D721Med (cell line): ENCODE results near the gene VSIG10L.

Source experiments
- DNase-seq: peaks from one replicate; pipeline ENCODE4 v3.0.0; 2011; ENCODE audit warnings: low spot score; ENCODE audit not compliant: insufficient read length
- FAIRE-seq: peaks from 2 replicates; lab custom pipeline; 2011; peaks lifted over from hg19 to GRCh38; lab: Jason Lieb, UNC
- TF ChIP-seq, protein P1 (sequence below): IDR thresholded peaks from 2 replicates; pipeline ENCODE4 v1.5.1; 2012; ENCODE audit warnings: mild to moderate bottlenecking, control low read depth; ENCODE audit not compliant: insufficient read depth; ENCODE audit errors: missing control alignments

VSIG10L gene

DNA sequence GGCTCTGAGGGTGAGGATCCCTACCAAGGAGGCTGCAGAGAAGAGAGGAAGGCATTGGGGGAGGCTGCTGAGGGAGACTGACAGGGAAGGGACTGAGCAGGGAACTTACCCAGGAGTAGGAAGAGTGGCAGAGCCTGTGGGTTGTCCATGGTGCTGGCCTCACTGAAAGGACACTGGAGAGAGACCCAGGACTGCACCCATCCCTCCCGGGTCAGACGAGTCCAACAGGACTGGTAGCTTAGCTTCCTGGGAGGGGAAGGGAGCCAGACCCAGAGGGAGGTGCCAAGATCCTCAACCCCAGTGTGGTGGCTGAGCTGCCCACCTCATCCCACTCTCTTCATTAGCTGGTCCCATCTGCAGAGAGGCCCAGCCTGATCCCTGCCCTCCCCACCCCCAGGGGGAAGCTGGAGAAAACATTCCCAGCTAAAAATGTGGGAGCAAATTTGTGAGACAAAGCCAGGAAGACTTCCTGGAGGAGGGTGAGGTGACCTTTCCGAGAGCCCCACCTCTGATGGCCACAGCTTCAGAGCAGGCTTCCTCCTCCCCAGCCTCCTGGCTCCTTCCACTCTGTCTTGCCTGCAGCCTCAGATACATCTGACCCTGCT lies at the start of gene VSIG10L:
TSS of gene VSIG10L (minus strand) at position 164 of the 605 bp plus-strand sequence. CDS start at position 149, 15 bp downstream.
- TF ChIP-seq, protein P1, sequence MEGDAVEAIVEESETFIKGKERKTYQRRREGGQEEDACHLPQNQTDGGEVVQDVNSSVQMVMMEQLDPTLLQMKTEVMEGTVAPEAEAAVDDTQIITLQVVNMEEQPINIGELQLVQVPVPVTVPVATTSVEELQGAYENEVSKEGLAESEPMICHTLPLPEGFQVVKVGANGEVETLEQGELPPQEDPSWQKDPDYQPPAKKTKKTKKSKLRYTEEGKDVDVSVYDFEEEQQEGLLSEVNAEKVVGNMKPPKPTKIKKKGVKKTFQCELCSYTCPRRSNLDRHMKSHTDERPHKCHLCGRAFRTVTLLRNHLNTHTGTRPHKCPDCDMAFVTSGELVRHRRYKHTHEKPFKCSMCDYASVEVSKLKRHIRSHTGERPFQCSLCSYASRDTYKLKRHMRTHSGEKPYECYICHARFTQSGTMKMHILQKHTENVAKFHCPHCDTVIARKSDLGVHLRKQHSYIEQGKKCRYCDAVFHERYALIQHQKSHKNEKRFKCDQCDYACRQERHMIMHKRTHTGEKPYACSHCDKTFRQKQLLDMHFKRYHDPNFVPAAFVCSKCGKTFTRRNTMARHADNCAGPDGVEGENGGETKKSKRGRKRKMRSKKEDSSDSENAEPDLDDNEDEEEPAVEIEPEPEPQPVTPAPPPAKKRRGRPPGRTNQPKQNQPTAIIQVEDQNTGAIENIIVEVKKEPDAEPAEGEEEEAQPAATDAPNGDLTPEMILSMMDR: no peak
- DNase-seq (no peak), FAIRE-seq (no peak)

- no peak for DNase-seq
- FAIRE-seq: no peak
- TF ChIP-seq, protein P1: no peak
These were observed 49.2 kb upstream of the VSIG10L start for GRCh38 chr19:51391073-51391611.

DNA sequence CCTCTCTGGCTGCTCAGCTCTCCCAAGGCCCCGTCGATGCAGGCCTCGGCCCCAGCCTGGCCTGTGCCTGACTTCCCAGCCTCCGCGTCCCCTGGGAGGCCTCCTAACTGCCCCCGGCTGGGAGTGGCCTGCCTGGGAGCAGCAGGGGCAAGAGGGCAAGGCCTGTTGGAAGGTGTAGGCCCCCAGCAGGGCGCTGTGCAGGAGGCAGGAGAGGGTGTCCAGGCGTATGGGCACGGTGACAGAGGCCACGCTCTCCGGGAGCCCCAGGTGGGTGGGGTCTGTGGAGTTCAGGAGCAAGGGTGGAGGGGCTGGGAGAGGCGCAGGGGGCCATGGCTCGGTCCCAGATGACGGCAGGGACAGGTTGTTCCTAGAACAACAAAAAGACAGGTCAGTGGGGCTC lies 47.2 kb upstream of the VSIG10L start:
- no peak for DNase-seq
- no peak for FAIRE-seq
- TF ChIP-seq, protein P1: no peak

- no peak for FAIRE-seq
- no peak for DNase-seq
- TF ChIP-seq, protein P1: no peak
These were observed 46.0 kb upstream of the VSIG10L start, which contains the start of gene LIM2 for GRCh38 chr19:51387924-51388389. Gene LIM2 (minus strand): TSS chr19:51387974. CDS start chr19:51387443, 531 bp downstream.

- TF ChIP-seq, protein P1: no peak
- DNase-seq: no peak
- no peak for FAIRE-seq
These were observed 45.1 kb upstream of the VSIG10L start for GRCh38 chr19:51386882-51387520.

- FAIRE-seq: no peak
- TF ChIP-seq, protein P1: no peak
These were observed 40.1 kb upstream of the VSIG10L start for GRCh38 chr19:51382004-51382403.

More at GRCh38 chr19:51382004-51382403, 40.1 kb upstream of the VSIG10L start:
- DNase-seq: no peak
